Measurements from ENCODE around the gene SMYD4. TPM values are rescaled to one million over a fixed set of nuclear protein-coding genes. Genes with fewer than 3 reads are reported as not detected.

The SMYD4 gene
- total and polyA plus RNA-seq, 2 donors (not counting 1 experiment from before 2014, with no cell fraction given), result 11.9 to 37.5 TPM

- Histone ChIP-seq H3K4me2 (replicated peaks; ENCODE audit: low read depth, low read length, poor library complexity, severe bottlenecking) (peak overlapping the region; percentile 49), H3K4me3 (ENCODE audit: control extremely low read depth in 1 of 5, extremely low read depth in 1 of 5, insufficient read depth in 1 of 5, low read depth in 2 of 5, low read length in 4 of 5) (no peak overlapping the region), H4K20me1 (ENCODE audit: control insufficient read depth, insufficient read depth, low read length, poor library complexity, severe bottlenecking) (peaks cover 50% of the 10 kb centered on the region), H3K79me2 (ENCODE audit: control insufficient read depth, insufficient read depth, low read length) (peaks cover 10% of the 10 kb centered on the region), H3K27ac (ENCODE audit: low read length in 2 of 2) (peak overlapping the region; percentile 49 to 64), H3K36me3 (replicated peaks in 1 of 2; ENCODE audit: control extremely low read depth in 1 of 2, control insufficient read depth in 1 of 2, extremely low read depth in 1 of 2, insufficient read depth in 2 of 2, low read length in 1 of 2) (peaks cover 0 to 53% of the 10 kb centered on the region in 2 experiments), H2AFZ (ENCODE audit: insufficient read depth, low read depth, low read length, poor library complexity, severe bottlenecking) (peak overlapping the region; percentile 3), H3K27me3 (replicated peaks in 1 of 4; ENCODE audit: control extremely low read depth in 1 of 4, control insufficient read depth in 3 of 4, insufficient read depth in 4 of 4, low read length in 3 of 4) (no peaks in the 10 kb centered on the region), H3K4me1 (ENCODE audit: control insufficient read depth in 2 of 2, insufficient read depth in 2 of 2, low read length in 2 of 2) (peaks cover 14 to 34% of the 10 kb centered on the region in 2 donors), H3K9me3 (ENCODE audit: control extremely low read depth in 1 of 3, control insufficient read depth in 2 of 3, insufficient read depth in 1 of 3, low read length in 2 of 3) (peaks cover 0 to 2% (median 0%) of the 10 kb centered on the region in 3 donors), H3K9ac (ENCODE audit: low read length) (no peak overlapping the region)
- TF ChIP-seq, protein P1, sequence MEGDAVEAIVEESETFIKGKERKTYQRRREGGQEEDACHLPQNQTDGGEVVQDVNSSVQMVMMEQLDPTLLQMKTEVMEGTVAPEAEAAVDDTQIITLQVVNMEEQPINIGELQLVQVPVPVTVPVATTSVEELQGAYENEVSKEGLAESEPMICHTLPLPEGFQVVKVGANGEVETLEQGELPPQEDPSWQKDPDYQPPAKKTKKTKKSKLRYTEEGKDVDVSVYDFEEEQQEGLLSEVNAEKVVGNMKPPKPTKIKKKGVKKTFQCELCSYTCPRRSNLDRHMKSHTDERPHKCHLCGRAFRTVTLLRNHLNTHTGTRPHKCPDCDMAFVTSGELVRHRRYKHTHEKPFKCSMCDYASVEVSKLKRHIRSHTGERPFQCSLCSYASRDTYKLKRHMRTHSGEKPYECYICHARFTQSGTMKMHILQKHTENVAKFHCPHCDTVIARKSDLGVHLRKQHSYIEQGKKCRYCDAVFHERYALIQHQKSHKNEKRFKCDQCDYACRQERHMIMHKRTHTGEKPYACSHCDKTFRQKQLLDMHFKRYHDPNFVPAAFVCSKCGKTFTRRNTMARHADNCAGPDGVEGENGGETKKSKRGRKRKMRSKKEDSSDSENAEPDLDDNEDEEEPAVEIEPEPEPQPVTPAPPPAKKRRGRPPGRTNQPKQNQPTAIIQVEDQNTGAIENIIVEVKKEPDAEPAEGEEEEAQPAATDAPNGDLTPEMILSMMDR (IDR thresholded peaks at IDR 0.05), result no peak
- no peak for TF ChIP-seq EZH2 (IDR thresholded peaks at IDR 0.05; ENCODE audit: borderline replicate concordance, insufficient read depth, low read depth, low read length, poor library complexity, severe bottlenecking)
- Mint-ChIP-seq H3K27me3 (no peaks in the 10 kb centered on the region), H3K9me3 (ENCODE audit: insufficient read depth) (no peaks in the 10 kb centered on the region), H3K4me1 (peaks cover 48% of the 10 kb centered on the region), H3K27ac (peak overlapping the region; percentile 95), H3K4me3 (peak overlapping the region; percentile 72)
- DNase-seq (no peak), ATAC-seq (ENCODE audit: low read depth) (no peak)
- WGBS (ENCODE audit: insufficient coverage), result 83% methylated on average over 22 of the region's 22 CpGs
- intact Hi-C loops (cut with micrococcal nuclease), result loop anchor here (1.0 to 2.0 kb wide), 2 partner anchors 8 to 30 kb away; partner anchors contain the start of genes SERPINF1 and WDR81
- ChIA-PET CTCF (interaction anchor here (0.6 to 5.6 kb wide), 12 partner anchors 10 to 478 kb away, joined by 3 to 61 read pairs (median 4); no protein-coding TSS in a partner anchor), POLR2A (interaction anchor here (0.6 to 4.9 kb wide), 12 partner anchors 8 to 160 kb away, joined by 3 to 33 read pairs (median 10); partner anchors contain the start of genes RPA1, SERPINF1, SMYD4 and WDR81)
These were observed 97.4 kb downstream of the SMYD4 start for GRCh38 chr17:1732241-1732832.

DNA sequence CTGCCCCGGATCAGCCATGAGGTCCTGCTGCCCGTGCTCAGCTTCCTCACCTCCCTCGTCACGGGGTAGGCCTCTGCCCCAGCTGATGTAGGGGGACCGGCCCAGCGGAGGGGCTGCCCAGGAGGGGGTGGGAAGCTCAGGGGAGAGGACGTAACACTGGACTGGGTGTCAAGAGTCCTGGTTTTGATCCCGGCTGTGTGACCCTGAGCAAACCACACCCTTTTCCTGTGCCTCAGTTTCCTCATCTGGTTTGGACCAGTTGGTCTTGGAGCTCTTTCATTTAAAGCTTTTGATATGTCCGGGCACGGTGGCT, 98.6 kb downstream of the SMYD4 start:
- ChIA-PET CTCF (interaction anchor here (1.0 to 5.6 kb wide), 5 partner anchors 9 to 133 kb away, joined by 4 to 61 read pairs (median 10); no protein-coding TSS in a partner anchor), POLR2A (interaction anchor here (0.7 to 4.9 kb wide), 3 partner anchors 10 to 52 kb away, joined by 6 to 33 read pairs (median 27); no protein-coding TSS in a partner anchor)
- peaks cover 0 to 51% of the 10 kb centered on the region in 2 experiments for H3K36me3 ChIP-seq (replicated peaks in 1 of 2; ENCODE audit: control extremely low read depth in 1 of 2, control insufficient read depth in 1 of 2, extremely low read depth in 1 of 2, insufficient read depth in 2 of 2, low read length in 1 of 2)
- no peak overlapping the region for H2AFZ ChIP-seq (ENCODE audit: insufficient read depth, low read depth, low read length, poor library complexity, severe bottlenecking)
- no peak overlapping the region for H3K4me3 ChIP-seq (ENCODE audit: control extremely low read depth in 1 of 5, extremely low read depth in 1 of 5, insufficient read depth in 1 of 5, low read depth in 2 of 5, low read length in 4 of 5)
- H3K4me3 Mint-ChIP-seq, result no peak overlapping the region
- H3K27me3 Mint-ChIP-seq, result no peaks in the 10 kb centered on the region
- H3K4me1 ChIP-seq (ENCODE audit: control insufficient read depth in 2 of 2, insufficient read depth in 2 of 2, low read length in 2 of 2), result peaks cover 14 to 37% of the 10 kb centered on the region in 2 donors
- H3K79me2 ChIP-seq (ENCODE audit: control insufficient read depth, insufficient read depth, low read length), result peaks cover 22% of the 10 kb centered on the region
- 94% methylated on average over 6 of the region's 10 CpGs for WGBS (ENCODE audit: insufficient coverage)
- peaks cover 52% of the 10 kb centered on the region for H3K4me1 Mint-ChIP-seq
- H4K20me1 ChIP-seq (ENCODE audit: control insufficient read depth, insufficient read depth, low read length, poor library complexity, severe bottlenecking), result peaks cover 54% of the 10 kb centered on the region
- no peaks in the 10 kb centered on the region for H3K27me3 ChIP-seq (replicated peaks in 1 of 4; ENCODE audit: control extremely low read depth in 1 of 4, control insufficient read depth in 3 of 4, insufficient read depth in 4 of 4, low read length in 3 of 4)
- no peaks in the 10 kb centered on the region for H3K9me3 Mint-ChIP-seq (ENCODE audit: insufficient read depth)
- no peak overlapping the region for H3K4me2 ChIP-seq (replicated peaks; ENCODE audit: low read depth, low read length, poor library complexity, severe bottlenecking)
- DNase-seq (no peak), ATAC-seq (ENCODE audit: low read depth) (no peak)
- peaks cover 0 to 2% (median 0%) of the 10 kb centered on the region in 3 donors for H3K9me3 ChIP-seq (ENCODE audit: control extremely low read depth in 1 of 3, control insufficient read depth in 2 of 3, insufficient read depth in 1 of 3, low read length in 2 of 3)
- H3K27ac Mint-ChIP-seq, result peak overlapping the region; percentile 50
- intact Hi-C loops (cut with micrococcal nuclease), result no loop called here
- no peak overlapping the region for H3K27ac ChIP-seq (ENCODE audit: low read length in 2 of 2)
- H3K9ac ChIP-seq (ENCODE audit: low read length), result no peak overlapping the region
- TF ChIP-seq, protein P1 (IDR thresholded peaks at IDR 0.05), result no peak
- no peak for TF ChIP-seq EZH2 (IDR thresholded peaks at IDR 0.05; ENCODE audit: borderline replicate concordance, insufficient read depth, low read depth, low read length, poor library complexity, severe bottlenecking)

Measured in B cell (primary cell).